HepG2 (cell line): ENCODE results near the gene ADSS1. TPM values are rescaled to one million over a fixed set of nuclear protein-coding genes. Genes with fewer than 3 reads are reported as not detected.
"Not testable (repeated sequence)": the region's sequence is repeated elsewhere in the genome, so short reads cannot be mapped to it uniquely, and the experiment has no call there.

ENCODE experiments used
- ATAC-seq: fragments of 200-7000 bp; cut with Tn5 transposase; 3 replicates; pipeline ENCODE4 v1.9.1; 2020; ENCODE audit warnings: mild to moderate bottlenecking, moderate library complexity
- BruUV-seq: library from RNA; stranded (reverse); fragments of 400-500 nt; replicated peaks from 2 replicates; lab custom pipeline; 2021; lab: Mats Ljungman, UMichigan
- CTCF ChIA-PET: fragments of 300-600 bp; formaldehyde crosslinking; extraction: SDS; loops from one replicate; lab custom pipeline; 2021; ENCODE audit warnings: low total read pairs, inconsistent platforms, low intra/inter-chr PET ratio; lab: Yijun Ruan, JAX
- POLR2A ChIA-PET: fragments of 350-600 bp; sonication (Branson Sonifier 250); formaldehyde crosslinking; loops from one replicate; lab custom pipeline; 2020; ENCODE audit warnings: antibody characterized with exemption, inconsistent platforms; lab: Yijun Ruan, JAX
- DNase-seq: peaks from one replicate; pipeline ENCODE4 v3.0.0-alpha.2; 2015; ENCODE audit warnings: low spot score
- FAIRE-seq: peaks from 3 replicates; lab custom pipeline; 2011; peaks lifted over from hg19 to GRCh38; lab: Jason Lieb, UNC
- H2AFZ ChIP-seq: one replicate; pipeline ENCODE4 v1.6.1; 2011; ENCODE audit warnings: low read length, inconsistent platforms
- H3K27ac ChIP-seq: fragments of 300-600 bp; 3 replicates; pipeline ENCODE4 v1.8.0; 2011; ENCODE audit warnings: mixed run types, mild to moderate bottlenecking, mixed read lengths, low read length, inconsistent platforms; ENCODE audit not compliant: insufficient read depth; ENCODE audit errors: extremely low read length
- H3K27me3 ChIP-seq, 2 experiments: fragments of 200-600 bp in 1 of 2; 2 replicates in 1 of 2; 3 replicates in 1 of 2; pipeline versions ENCODE4 v1.6.0 to v1.8.0; 2011; ENCODE audit warnings: low read length in 2 of 2, mild to moderate bottlenecking in 2 of 2, moderate library complexity in 2 of 2, inconsistent platforms in 1 of 2; ENCODE audit not compliant: insufficient read depth in 2 of 2, control insufficient read depth in 1 of 2
- H3K36me3 ChIP-seq, 2 experiments: fragments of 200-600 bp in 1 of 2; replicated peaks in 1 of 2; 2 replicates in 1 of 2; 3 replicates in 1 of 2; pipeline versions ENCODE4 v1.5.1 to v1.8.0; 2011; ENCODE audit warnings: low read length in 2 of 2, inconsistent platforms in 1 of 2; ENCODE audit not compliant: insufficient read depth in 2 of 2, control insufficient read depth in 1 of 2
- H3K4me1 ChIP-seq: 2 replicates; pipeline ENCODE4 v1.5.1; 2012; ENCODE audit warnings: low read length, inconsistent platforms; ENCODE audit not compliant: insufficient read depth
- H3K4me2 ChIP-seq: 2 replicates; pipeline ENCODE4 v1.6.0; 2011; ENCODE audit warnings: low read depth, low read length, inconsistent platforms
- H3K4me3 ChIP-seq, 3 experiments: fragments of 200-600 bp in 1 of 3; sonication (generic), shearing (Covaris generic) in 1 of 3; replicated peaks in 1 of 3; 2 replicates each; pipeline ENCODE4 v1.5.1; 2011 to 2016; ENCODE audit warnings: low read length in 3 of 3, inconsistent platforms in 2 of 3, low read depth in 2 of 3, mild to moderate bottlenecking in 2 of 3, control low read depth in 1 of 3, mixed read lengths in 1 of 3; ENCODE audit not compliant: insufficient read depth in 1 of 3
- H3K79me2 ChIP-seq: one replicate; pipeline ENCODE4 v1.6.1; 2011; ENCODE audit warnings: low read length, inconsistent platforms; ENCODE audit not compliant: insufficient read depth
- H3K9ac ChIP-seq: 2 replicates; pipeline ENCODE4 v1.6.0; 2011; ENCODE audit warnings: mild to moderate bottlenecking, low read depth, low read length, inconsistent platforms; ENCODE audit not compliant: insufficient read depth
- H3K9me3 ChIP-seq: 2 replicates; pipeline ENCODE4 v1.5.1; 2012; ENCODE audit warnings: mild to moderate bottlenecking, low read length
- H4K20me1 ChIP-seq: 2 replicates; pipeline ENCODE4 v1.6.0; 2011; ENCODE audit warnings: inconsistent platforms, mild to moderate bottlenecking, low read length, moderate library complexity; ENCODE audit not compliant: insufficient read depth
- AKAP8 ChIP-seq: sonication (generic); formaldehyde crosslinking; IDR thresholded peaks from 2 replicates; pipeline ENCODE4 v1.5.1; 2020; ENCODE audit warnings: mild to moderate bottlenecking, missing genetic modification reagents
- RBFOX2 ChIP-seq: fragments of 200-400 bp; formaldehyde crosslinking; IDR thresholded peaks from 2 replicates; pipeline ENCODE4 v1.6.1; 2017; ENCODE audit warnings: low read depth, mild to moderate bottlenecking, low read length
- TFAP4 ChIP-seq: sonication (generic); IDR thresholded peaks from 2 replicates; pipeline ENCODE4 v1.6.1; 2016; ENCODE audit warnings: low read depth, borderline replicate concordance
- ZNF468 ChIP-seq: sonication (generic); formaldehyde crosslinking; IDR thresholded peaks from 2 replicates; pipeline ENCODE4 v1.8.0; 2022; ENCODE audit warnings: mild to moderate bottlenecking, moderate library complexity, missing genetic modification reagents
- ZNF879 ChIP-seq: sonication (generic); formaldehyde crosslinking; IDR thresholded peaks from 2 replicates; pipeline ENCODE4 v1.8.1; 2023; ENCODE audit warnings: missing genetic modification reagents
- WGBS: methylation state at CpG from one replicate; pipeline ENCODE4 v1.1.6; 2017; ENCODE audit warnings: low lambda C conversion rate; 5-methylcytosine and 5-hydroxymethylcytosine counted together
- in situ Hi-C: cut with HindIII; loops from 2 replicates; pipeline ENCODE4 v1.10.0; 2017; ENCODE audit warnings: low pct_unique_long_range_greater_than_20kb; ENCODE audit not compliant: extremely low pct_ligation_motif_present
- intact Hi-C: fragments of 100-400 bp; cut with micrococcal nuclease; formaldehyde crosslinking; loops from one replicate; pipeline ENCODE4 v1.10.0; 2022; ENCODE audit not compliant: unreplicated experiment
- polyA plus RNA-seq, 8 experiments: library from polyadenylated mRNA; depleted of rRNA in 3 of 8; stranded (reverse) in 7 of 8; unstranded in 1 of 8; fragments of >200 nt; fragmentation: Illumina TruSeq in 4 of 8; extraction: Trizol in 4 of 8; gene quantifications; 2 replicates each; pipeline versions ENCODE4 v1.2.1 to v1.2.3, GENCODE V29; 2011 to 2016; ENCODE audit warnings: low read depth in 4 of 8, missing spikeins in 1 of 8, mixed read lengths in 1 of 8; ENCODE audit not compliant: insufficient read depth in 1 of 8
- total RNA-seq, 5 experiments: library from RNA; depleted of rRNA; stranded (reverse); fragments of >200 nt; fragmentation: Illumina TruSeq; extraction: Trizol; gene quantifications; 2 replicates each; pipeline ENCODE4 v1.2.3, GENCODE V29; 2016; ENCODE audit warnings: low read depth in 1 of 5

ADSS1 gene
- total and polyA plus RNA-seq, 2 of the 13 experiments (the other 11 are each of a cell fraction or from before 2014, with no cell fraction given), result 1.0 to 36.7 TPM

- peak; percentile 16; the same call in 1 of the 2 replicates for TF ChIP-seq AKAP8 (CRISPR knock-in tag)
- H3K4me3 ChIP-seq, in situ Hi-C loops, H2AFZ ChIP-seq, H3K9ac ChIP-seq, H4K20me1 ChIP-seq, CTCF ChIA-PET, BruUV-seq, H3K79me2 ChIP-seq, ATAC-seq, intact Hi-C loops, H3K36me3 ChIP-seq, FAIRE-seq, H3K27ac ChIP-seq, H3K9me3 ChIP-seq, H3K27me3 ChIP-seq, H3K4me2 ChIP-seq, DNase-seq: not testable (repeated sequence)
- POLR2A ChIA-PET, result interaction anchor here (7.7 kb wide), 1 partner anchor 22 kb away, joined by 68 read pairs; the partner anchor contains the start of gene SIVA1
- 95% methylated on average over 64 of the region's 73 CpGs for WGBS
- peaks cover 72% of the 10 kb centered on the region for H3K4me1 ChIP-seq
Measured at GRCh38 chr14:104729176-104729834, 5.3 kb downstream of the ADSS1 start.

GRCh38 chr14:104729835-104730181 lies 5.8 kb downstream of the ADSS1 start:
- Histone ChIP-seq H3K9me3 (no peaks in the 10 kb centered on the region), H4K20me1 (no peaks in the 10 kb centered on the region), H3K9ac (no peak overlapping the region), H3K4me3 (no peak overlapping the region), H3K36me3 (no peaks in the 10 kb centered on the region), H3K79me2 (no peaks in the 10 kb centered on the region), H2AFZ (no peak overlapping the region), H3K27me3 (peaks cover 0 to 1% of the 10 kb centered on the region in 2 experiments; a peak in 1 of 5 replicates), H3K27ac (no peak overlapping the region), H3K4me2 (no peak overlapping the region), H3K4me1 (peaks cover 76% of the 10 kb centered on the region)
- no TSS peak for BruUV-seq
- no peak for FAIRE-seq
- 90% methylated on average over 16 of the region's 16 CpGs for WGBS
- ATAC-seq, result no peak
- TF ChIP-seq ZNF468 (CRISPR knock-in tag) (no peak), RBFOX2 (0 out of 2 replicates have a peak, but pooled peaks have one; percentile 26), TFAP4 (no peak), ZNF879 (CRISPR knock-in tag) (no peak)
- POLR2A ChIA-PET, result interaction anchor here (7.7 kb wide), 1 partner anchor 21 kb away, joined by 68 read pairs; the partner anchor contains the start of gene SIVA1
- intact Hi-C loops (no loop called here), in situ Hi-C loops (no loop called here)
- CTCF ChIA-PET, result no interaction called here
- DNase-seq, result no peak
